Measurements from ENCODE around the gene PTPRT. TPM values are rescaled to one million over a fixed set of nuclear protein-coding genes. Genes with fewer than 3 reads are reported as not detected.

PTPRT gene
- total and polyA plus RNA-seq, 2 of the 13 experiments (the other 11 are each of a cell fraction or from before 2014, with no cell fraction given), result under 0.01 to 0.09 TPM

DNA sequence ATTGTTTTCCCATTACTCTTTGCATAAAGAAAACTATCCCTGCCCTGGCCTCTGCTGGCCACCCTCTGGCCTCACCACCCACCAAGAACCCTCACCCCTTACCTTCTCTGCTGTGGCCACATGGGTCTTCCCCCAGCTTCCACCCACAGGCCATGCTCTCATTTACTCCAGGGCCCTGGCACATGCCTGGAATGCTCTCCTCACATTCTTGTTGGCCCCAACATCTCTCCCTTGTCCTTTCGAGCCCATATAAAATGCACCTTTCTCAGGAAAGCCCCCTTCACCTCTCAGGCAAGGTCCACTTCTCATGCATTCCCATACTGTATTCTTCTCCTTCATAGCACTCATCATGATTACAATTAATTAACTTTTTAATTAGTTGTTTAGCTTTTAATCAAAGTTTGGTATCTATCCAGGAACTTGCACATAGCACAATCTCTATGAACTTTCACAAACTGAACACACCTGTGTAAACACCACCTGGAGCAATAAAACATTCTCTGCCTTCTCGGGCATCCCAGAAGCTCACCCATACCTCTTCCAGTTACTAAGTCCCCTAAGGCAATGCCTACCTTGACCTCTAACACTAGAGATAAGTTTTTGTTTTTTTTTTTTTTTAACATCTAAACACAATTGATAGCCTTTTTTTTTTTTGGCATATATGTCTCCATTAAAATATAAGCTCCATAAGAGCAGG, 617.2 kb downstream of the PTPRT start:
- H3K4me2 ChIP-seq (ENCODE audit: low read depth, low read length), result no peak overlapping the region
- POLR2A ChIA-PET, result no interaction called here
- no peaks in the 10 kb centered on the region for H3K36me3 ChIP-seq (replicated peaks in 1 of 2; ENCODE audit: control insufficient read depth in 1 of 2, insufficient read depth in 2 of 2, low read length in 2 of 2)
- intact Hi-C loops (cut with micrococcal nuclease; ENCODE audit: unreplicated experiment) (no loop called here), in situ Hi-C loops (cut with HindIII; ENCODE audit: extremely low pct_ligation_motif_present, low pct_unique_long_range_greater_than_20kb) (no loop called here)
- H4K20me1 ChIP-seq (ENCODE audit: insufficient read depth, low read length), result no peaks in the 10 kb centered on the region
- no peak overlapping the region for H3K9ac ChIP-seq (ENCODE audit: insufficient read depth, low read depth, low read length)
- no peak for TF ChIP-seq ZNF549 (CRISPR knock-in tag; IDR thresholded peaks at IDR 0.05)
- TF ChIP-seq ZBTB8A (CRISPR knock-in tag; IDR thresholded peaks at IDR 0.05; ENCODE audit: borderline replicate concordance, low read depth), result no peak
- no peak for TF ChIP-seq CTCF (CRISPR knock-in tag; IDR thresholded peaks at IDR 0.05)
- no peak for TF ChIP-seq TCF12 (IDR thresholded peaks at IDR 0.05)
- TF ChIP-seq TCF12 (CRISPR knock-in tag; IDR thresholded peaks at IDR 0.05), result no peak
- TF ChIP-seq KLF13 (CRISPR knock-in tag; IDR thresholded peaks at IDR 0.05), result no peak
- TF ChIP-seq HOXA3 (CRISPR knock-in tag; IDR thresholded peaks at IDR 0.05), result no peak
- TF ChIP-seq ZFX (CRISPR knock-in tag; IDR thresholded peaks at IDR 0.05; ENCODE audit: low read depth), result no peak
- no peak for TF ChIP-seq IRF2 (CRISPR knock-in tag; IDR thresholded peaks at IDR 0.05)
- TF ChIP-seq DNMT3B (CRISPR knock-in tag; conservative IDR thresholded peaks at IDR 0.05), result no peak
- no peak for TF ChIP-seq NAIF1 (CRISPR knock-in tag; IDR thresholded peaks at IDR 0.05; ENCODE audit: borderline replicate concordance)
- no peak for TF ChIP-seq SNAPC2 (CRISPR knock-in tag; IDR thresholded peaks at IDR 0.05)
- no peak for TF ChIP-seq TRAFD1 (CRISPR knock-in tag; IDR thresholded peaks at IDR 0.05; ENCODE audit: borderline replicate concordance)
- TF ChIP-seq ZFP36L1 (CRISPR knock-in tag; IDR thresholded peaks at IDR 0.05), result no peak
- TF ChIP-seq NR2F6 (IDR thresholded peaks at IDR 0.05), result no peak
- TF ChIP-seq NR2F6 (CRISPR knock-in tag; IDR thresholded peaks at IDR 0.05), result no peak
- H3K9me3 ChIP-seq (ENCODE audit: low read length), result peaks cover 62% of the 10 kb centered on the region
- FAIRE-seq (no peak), ATAC-seq (no peak), DNase-seq (ENCODE audit: low spot score) (no peak)
- BruUV-seq (replicated peaks), result no TSS peak
- H3K4me1 ChIP-seq (ENCODE audit: insufficient read depth, low read length), result no peaks in the 10 kb centered on the region
- no peak overlapping the region for H3K4me3 ChIP-seq (replicated peaks in 1 of 3; ENCODE audit: insufficient read depth in 1 of 3, low read depth in 2 of 3, low read length in 3 of 3)
- H3K27ac ChIP-seq (ENCODE audit: extremely low read length, insufficient read depth, low read length), result no peak overlapping the region
- no peaks in the 10 kb centered on the region for H3K79me2 ChIP-seq (ENCODE audit: insufficient read depth, low read length)
- H2AFZ ChIP-seq (ENCODE audit: low read length), result no peak overlapping the region
- H3K27me3 ChIP-seq (ENCODE audit: control insufficient read depth in 1 of 2, insufficient read depth in 2 of 2, low read length in 2 of 2), result no peaks in the 10 kb centered on the region
- CTCF ChIA-PET (ENCODE audit: low intra/inter-chr PET ratio, low total read pairs), result no interaction called here
- WGBS (ENCODE audit: low lambda C conversion rate), result 0% methylated on average over 2 of the region's 2 CpGs
